ENCODE results near the gene PTPDC1.

Gene PTPDC1

GRCh38 chr9:94140791-94141790, 56.8 kb downstream of the PTPDC1 start:
- no peak for DNase-seq (ENCODE audit: low spot score)

DNA sequence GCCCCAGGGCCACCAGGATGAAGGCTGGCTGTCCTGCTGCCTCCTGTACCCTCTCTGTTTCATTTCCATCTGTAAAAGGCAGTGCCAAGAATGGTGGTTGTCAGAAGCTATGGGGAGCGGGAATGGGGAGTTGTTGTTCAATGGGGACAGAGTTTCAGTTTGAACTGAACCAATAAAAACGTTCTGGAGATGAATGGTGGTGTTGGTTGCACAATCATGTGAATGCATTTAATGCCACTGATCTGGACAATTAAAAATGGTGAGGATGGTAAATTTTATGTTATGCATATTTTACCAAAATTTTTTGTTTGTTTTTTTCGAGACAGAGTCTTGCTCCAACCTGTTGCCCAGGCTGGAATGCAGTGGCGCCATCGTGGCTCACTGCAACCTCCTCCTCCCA, 58.1 kb downstream of the PTPDC1 start:
- no peak for DNase-seq (ENCODE audit: low spot score)

DNA sequence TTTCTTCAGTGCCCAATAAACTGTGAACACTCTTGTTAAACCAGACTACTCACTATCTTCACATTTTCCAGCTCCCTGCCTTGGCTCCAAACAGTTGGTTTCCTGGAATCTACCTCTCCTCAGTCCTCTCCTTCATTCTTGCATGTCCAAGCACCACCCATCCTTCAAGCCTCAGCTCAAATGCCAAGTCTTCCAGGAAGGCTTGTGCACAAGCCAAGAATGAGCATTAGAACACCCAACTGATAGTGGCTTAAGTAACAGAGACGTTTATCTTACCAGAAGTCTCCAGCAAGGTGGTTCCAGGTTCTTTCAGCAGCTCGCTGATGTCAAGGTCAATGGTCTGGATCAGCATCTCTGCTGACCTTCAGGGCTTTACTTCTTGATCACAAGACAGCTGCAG, 60.1 kb downstream of the PTPDC1 start:
- DNase-seq (ENCODE audit: low spot score) = no peak

DNA sequence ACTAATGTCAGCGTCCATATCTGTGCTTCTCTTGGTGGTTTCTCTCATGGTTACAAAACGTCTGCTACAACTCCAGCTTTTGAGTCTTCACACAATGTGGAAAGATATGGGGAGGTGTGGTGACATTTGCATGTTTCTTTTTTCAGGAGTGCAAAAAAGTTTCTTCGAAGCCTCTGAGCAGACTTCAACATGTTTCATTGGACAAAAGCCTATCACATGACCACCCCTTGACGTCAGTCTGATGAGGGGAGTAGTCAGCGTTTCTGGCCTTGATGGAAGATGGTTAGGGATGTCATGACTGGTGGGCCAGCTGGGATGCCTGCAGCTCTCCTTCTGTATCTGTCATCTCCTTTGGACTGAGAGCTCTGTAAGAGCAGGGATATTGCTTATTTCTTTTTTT, 61.4 kb downstream of the PTPDC1 start:
- no peak for DNase-seq (ENCODE audit: low spot score)

DNA sequence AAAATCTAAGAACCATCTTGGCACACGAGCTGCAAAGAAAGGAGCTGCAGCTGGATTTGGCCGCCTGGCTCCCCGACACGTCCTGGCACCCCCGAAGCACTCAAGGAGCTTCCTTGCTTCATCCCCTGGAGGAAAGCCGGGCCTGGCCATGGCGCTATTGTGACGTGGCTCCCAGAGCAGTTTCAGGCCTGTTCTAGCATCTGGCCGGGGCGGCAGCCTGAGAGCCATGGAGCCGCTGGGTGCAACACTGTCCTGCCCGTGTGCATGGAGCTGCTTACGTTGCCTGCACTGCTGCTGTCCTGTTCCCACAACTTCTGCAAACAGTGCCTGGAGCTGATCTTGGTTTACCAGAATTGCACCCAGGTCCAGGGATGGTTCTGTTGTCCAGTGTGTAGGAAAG, 63.5 kb downstream of the PTPDC1 start:
- no peak for DNase-seq (ENCODE audit: low spot score)

DNA sequence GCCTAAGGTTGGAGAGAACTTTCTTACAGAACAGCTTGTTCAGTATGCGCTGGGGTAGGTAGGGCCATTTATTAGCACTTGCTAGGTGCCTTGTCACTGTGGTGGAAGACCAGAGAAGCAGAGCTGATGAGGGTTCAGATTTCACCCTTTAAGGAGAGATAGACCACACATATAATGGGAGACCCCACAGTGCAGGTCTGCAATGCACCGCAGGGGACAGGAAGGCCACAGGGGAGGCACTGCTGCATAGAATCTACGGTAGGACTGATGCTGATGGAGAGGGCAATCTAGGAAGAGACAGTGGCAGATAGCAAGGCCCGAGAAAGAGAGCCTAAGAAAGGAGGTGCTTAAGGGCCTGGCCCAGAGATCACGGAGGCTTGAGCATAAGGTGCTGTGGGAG, 64.2 kb downstream of the PTPDC1 start:
- no peak for DNase-seq (ENCODE audit: low spot score)

- no peak for DNase-seq (ENCODE audit: low spot score)
These were observed 65.4 kb downstream of the PTPDC1 start for GRCh38 chr9:94149696-94150095.

GRCh38 chr9:94150279-94150828, 66.1 kb downstream of the PTPDC1 start:
- no peak for DNase-seq (ENCODE audit: low spot score)

DNA sequence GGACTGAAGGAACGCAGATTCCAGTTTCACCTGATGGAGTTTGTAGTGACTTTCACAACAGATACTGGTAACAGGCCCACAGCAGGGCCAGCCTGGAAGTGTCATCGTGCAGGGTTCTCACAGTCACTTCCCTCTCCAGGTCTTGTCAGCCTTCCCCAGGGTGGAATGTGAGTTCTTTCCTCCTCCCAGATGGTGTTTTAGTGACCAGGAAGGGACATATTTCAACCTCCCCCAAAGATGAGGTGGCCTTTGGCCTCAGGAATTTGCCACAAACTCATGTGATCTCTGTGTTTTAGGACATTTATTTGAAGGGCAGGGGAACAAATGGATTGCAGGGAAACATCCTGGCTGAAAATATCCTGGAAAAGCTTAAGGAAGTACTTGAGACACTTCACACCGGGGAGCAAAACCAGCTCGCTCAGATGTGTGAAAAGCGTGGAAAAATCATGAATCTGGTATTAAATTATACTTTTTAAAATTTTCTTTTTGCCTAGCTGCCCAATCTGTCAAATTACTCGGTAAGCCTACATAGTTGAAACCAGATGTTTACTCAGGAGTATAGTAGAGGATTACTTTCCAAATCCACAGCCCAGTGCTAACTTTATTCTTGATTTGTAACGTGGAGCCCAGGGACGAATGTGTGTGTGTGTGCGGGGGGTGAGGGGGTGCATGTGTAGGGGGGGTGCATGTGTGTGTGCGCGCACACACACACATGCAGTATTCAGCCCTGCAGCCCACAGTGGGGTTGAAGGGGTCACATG, 66.8 kb downstream of the PTPDC1 start:
- no peak for DNase-seq (ENCODE audit: low spot score)

DNA sequence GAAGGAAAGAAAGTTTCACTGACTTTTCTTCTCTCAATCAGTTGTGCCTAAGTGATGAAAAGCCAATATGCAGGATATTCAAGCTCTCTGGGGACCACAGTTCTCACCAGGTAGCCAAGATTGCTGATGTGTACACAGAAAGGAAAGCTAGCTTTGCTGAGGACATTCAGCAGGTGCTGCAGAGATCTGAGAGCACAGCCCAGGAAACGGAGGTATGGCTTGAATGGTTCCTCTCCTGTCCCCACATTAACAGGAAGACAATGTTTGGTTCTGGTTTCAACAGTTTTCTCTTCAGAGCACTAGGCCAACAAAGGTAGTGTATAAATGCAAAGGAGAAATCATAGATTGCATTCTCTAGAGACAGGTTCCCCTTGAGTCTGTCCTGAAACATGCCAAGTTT, 69.6 kb downstream of the PTPDC1 start:
- no peak for DNase-seq (ENCODE audit: low spot score)

DNA sequence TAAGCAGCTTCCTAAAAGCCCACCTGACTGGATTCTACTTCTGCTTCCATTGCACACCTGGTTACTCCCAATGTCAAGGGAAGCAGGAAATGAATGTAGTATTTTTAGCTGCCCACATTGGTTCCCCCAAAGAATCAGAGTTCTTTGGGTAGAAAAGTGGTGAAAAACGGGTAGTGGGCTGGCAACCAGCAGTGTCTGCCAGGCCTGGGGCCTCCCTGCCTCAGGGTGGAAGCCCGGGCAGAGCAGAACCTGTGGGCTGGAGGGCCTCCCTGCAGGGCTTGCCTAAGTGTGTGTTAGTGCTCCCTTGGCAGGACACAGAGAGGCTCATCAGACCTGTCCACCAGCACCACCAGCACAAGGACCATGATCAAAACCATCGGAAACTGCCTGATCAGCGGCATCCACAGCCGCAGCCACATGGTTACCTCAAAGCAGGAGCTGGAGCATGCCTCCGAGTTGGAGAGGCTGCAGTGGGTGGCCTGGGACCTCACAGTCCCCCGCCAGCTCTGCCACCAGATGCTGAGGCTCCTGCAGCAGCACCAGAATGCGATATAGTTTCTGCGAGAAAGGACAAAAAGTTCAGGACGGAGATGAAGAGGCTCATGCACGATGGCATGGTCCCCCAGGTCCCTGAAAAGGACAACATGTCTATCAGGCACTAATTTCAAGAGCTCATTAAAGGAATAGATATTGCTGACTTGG, 72.2 kb downstream of the PTPDC1 start:
- no peak for DNase-seq (ENCODE audit: low spot score)

- DNase-seq (ENCODE audit: low spot score) = peak; percentile 60
These were observed 73.0 kb downstream of the PTPDC1 start for GRCh38 chr9:94157050-94157801.

Measured in kidney capillary endothelial cell (primary cell).